OCI-LY7 (cell line): ENCODE measurements around the gene SNAPC4. TPM values are rescaled to one million over a fixed set of nuclear protein-coding genes. Genes with fewer than 3 reads are reported as not detected.

Source experiments
- BruUV-seq: library from RNA; stranded (reverse); fragments of 400-500 nt; replicated peaks from 2 replicates; lab custom pipeline; 2021; lab: Mats Ljungman, UMichigan
- CTCF ChIA-PET: fragments of 300-600 bp; sonication (Branson Sonifier 250); formaldehyde crosslinking; loops from one replicate; lab custom pipeline; 2022; ENCODE audit warnings: antibody characterized with exemption; ENCODE audit not compliant: unreplicated experiment; lab: Charles Lee
- POLR2A ChIA-PET: fragments of 300-600 bp; sonication (Branson Sonifier 250); formaldehyde crosslinking; loops from one replicate; lab custom pipeline; 2022; ENCODE audit warnings: antibody characterized with exemption; lab: Charles Lee
- DNase-seq: peaks from one replicate; pipeline ENCODE4 v3.0.0-alpha.2; 2015; ENCODE audit warnings: low spot score
- H2AFZ ChIP-seq: fragments of 200-600 bp; sonication (generic), shearing (Covaris generic); 2 replicates; pipeline ENCODE4 v1.6.1; 2014; ENCODE audit warnings: mild to moderate bottlenecking, antibody characterized with exemption, low read length, moderate library complexity
- H3K27ac ChIP-seq: fragments of 200-600 bp; sonication (generic); 2 replicates; pipeline ENCODE4 v1.5.1; 2014; ENCODE audit warnings: mixed run types, low read depth, mild to moderate bottlenecking, moderate library complexity, low read length, inconsistent platforms; ENCODE audit not compliant: poor library complexity, severe bottlenecking
- H3K36me3 ChIP-seq: fragments of 200-600 bp; sonication (generic); 2 replicates; pipeline ENCODE4 v1.6.1; 2014; ENCODE audit warnings: mild to moderate bottlenecking, antibody characterized with exemption, low read length, moderate library complexity, mixed read lengths; ENCODE audit not compliant: insufficient read depth
- H3K4me1 ChIP-seq: fragments of 200-600 bp; sonication (generic); 2 replicates; pipeline ENCODE4 v1.5.1; 2014; ENCODE audit warnings: mild to moderate bottlenecking, low read length; ENCODE audit not compliant: insufficient read depth, poor library complexity, severe bottlenecking
- H3K4me2 ChIP-seq: fragments of 200-600 bp; sonication (generic); 2 replicates; pipeline ENCODE4 v1.6.1; 2014; ENCODE audit warnings: mild to moderate bottlenecking, low read length
- H3K4me3 ChIP-seq: fragments of 200-600 bp; sonication (generic); 2 replicates; pipeline ENCODE4 v1.5.1; 2014; ENCODE audit warnings: mild to moderate bottlenecking, low read depth, low read length; ENCODE audit not compliant: poor library complexity, severe bottlenecking
- H3K79me2 ChIP-seq: fragments of 200-600 bp; sonication (generic); 2 replicates; pipeline ENCODE4 v1.6.1; 2016; ENCODE audit warnings: low read depth, mild to moderate bottlenecking, low read length, moderate library complexity, mixed read lengths; ENCODE audit not compliant: insufficient read depth
- H3K9me2 ChIP-seq: fragments of 200-600 bp; sonication (generic); 2 replicates; pipeline ENCODE4 v1.6.1; 2016; ENCODE audit warnings: mild to moderate bottlenecking, low read length, mixed read lengths; ENCODE audit not compliant: insufficient read depth
- H3K9me3 ChIP-seq: fragments of 200-600 bp; sonication (generic); 2 replicates; pipeline ENCODE4 v1.6.1; 2014; ENCODE audit warnings: mild to moderate bottlenecking, mixed run types, low read length, mixed read lengths
- H4K20me1 ChIP-seq: fragments of 200-600 bp; sonication (generic); 2 replicates; pipeline ENCODE4 v1.6.1; 2014; ENCODE audit warnings: mild to moderate bottlenecking, antibody characterized with exemption, low read length, moderate library complexity, mixed read lengths; ENCODE audit not compliant: insufficient read depth
- CTCF ChIP-seq: fragments of 200-600 bp; sonication (generic); conservative IDR thresholded peaks from 2 replicates; pipeline ENCODE4 v1.5.1; 2014; ENCODE audit warnings: mild to moderate bottlenecking, antibody characterized with exemption, low read length, moderate library complexity, mixed read lengths
- EZH2phosphoT487 ChIP-seq: fragments of 200-600 bp; sonication (generic); IDR thresholded peaks from 2 replicates; pipeline ENCODE4 v1.6.1; 2018; ENCODE audit warnings: low read depth, borderline replicate concordance, mild to moderate bottlenecking, mixed run types, antibody characterized with exemption, low read length, moderate library complexity, mixed read lengths
- intact Hi-C: fragments of 100-400 bp; cut with micrococcal nuclease; formaldehyde crosslinking; loops from one replicate; pipeline ENCODE4 v1.10.0; 2022; ENCODE audit not compliant: unreplicated experiment
- total RNA-seq, 2 experiments: library from RNA; depleted of rRNA in 1 of 2; stranded (reverse); fragments of >200 nt in 1 of 2; shearing (Covaris generic) in 1 of 2; gene quantifications; 2 replicates each; pipeline ENCODE4 v1.2.3, GENCODE V29; 2014 to 2022

Gene SNAPC4
- total RNA-seq, 2 experiments from 2014 or later = 13.4 to 16.8 TPM

GRCh38 chr9:136374183-136374575 lies 25.8 kb downstream of the SNAPC4 start:
- peaks cover 44% of the 10 kb centered on the region for H3K36me3 ChIP-seq
- no peak overlapping the region for H3K4me2 ChIP-seq
- DNase-seq = no peak
- no peaks in the 10 kb centered on the region; the same call in 1 of the 2 replicates for H4K20me1 ChIP-seq
- intact Hi-C loops = no loop called here
- no peaks in the 10 kb centered on the region for H3K9me2 ChIP-seq
- no peak overlapping the region for H3K27ac ChIP-seq
- TF ChIP-seq CTCF (no peak), EZH2phosphoT487 (no peak)
- BruUV-seq = no TSS peak
- no peaks in the 10 kb centered on the region for H3K9me3 ChIP-seq
- no peaks in the 10 kb centered on the region for H3K79me2 ChIP-seq
- no peaks in the 10 kb centered on the region for H3K4me1 ChIP-seq
- POLR2A ChIA-PET = no interaction called here
- no peak overlapping the region for H3K4me3 ChIP-seq
- no peak overlapping the region for H2AFZ ChIP-seq
- CTCF ChIA-PET = no interaction called here

GRCh38 chr9:136373300-136374182 lies 26.4 kb downstream of the SNAPC4 start, which contains the start of gene CARD9:
Gene CARD9, minus strand, starts transcription at chr9:136373669. Its CDS starts 1,591 bp downstream, at chr9:136372078.
- TF ChIP-seq CTCF (no peak), EZH2phosphoT487 (no peak)
- H3K4me2 ChIP-seq = no peak within 1 kb of the TSS
- intact Hi-C loops = no loop called here
- H3K27ac ChIP-seq = no peak within 1 kb of the TSS
- CTCF ChIA-PET = no interaction called here
- no peaks in the 10 kb centered on the region for H3K9me2 ChIP-seq
- H4K20me1 ChIP-seq = no peaks in the 10 kb centered on the region; the same call in 1 of the 2 replicates
- no peaks in the 10 kb centered on the region for H3K79me2 ChIP-seq
- peaks cover 37% of the 10 kb centered on the region; the same call in 1 of the 2 replicates for H3K36me3 ChIP-seq
- H3K4me1 ChIP-seq = no peaks in the 10 kb centered on the region
- BruUV-seq = no TSS peak
- no peak within 1 kb of the TSS for H3K4me3 ChIP-seq
- no peaks in the 10 kb centered on the region for H3K9me3 ChIP-seq
- H2AFZ ChIP-seq = no peak within 1 kb of the TSS
- POLR2A ChIA-PET = no interaction called here
- no peak for DNase-seq
